Muscle of arm (tissue), 12 donors: Measurements from ENCODE around the gene PSME2. TPM values are rescaled to one million over a fixed set of nuclear protein-coding genes. Genes with fewer than 3 reads are reported as not detected.

Source experiments
- DNase-seq: peaks from one replicate; pipeline ENCODE4 v3.0.0-alpha.2; 2013
- polyA plus RNA-seq, 12 donors: library from polyadenylated mRNA; unstranded; fragments of 120-200 nt; gene quantifications; one replicate each; pipeline ENCODE4 v1.2.1, GENCODE V29; 2013; ENCODE audit not compliant: insufficient read length in 12 of 12

Gene PSME2
- polyA plus RNA-seq, 12 donors: 68.9 to 105 (median 90.2) TPM; not detected in 1

DNA sequence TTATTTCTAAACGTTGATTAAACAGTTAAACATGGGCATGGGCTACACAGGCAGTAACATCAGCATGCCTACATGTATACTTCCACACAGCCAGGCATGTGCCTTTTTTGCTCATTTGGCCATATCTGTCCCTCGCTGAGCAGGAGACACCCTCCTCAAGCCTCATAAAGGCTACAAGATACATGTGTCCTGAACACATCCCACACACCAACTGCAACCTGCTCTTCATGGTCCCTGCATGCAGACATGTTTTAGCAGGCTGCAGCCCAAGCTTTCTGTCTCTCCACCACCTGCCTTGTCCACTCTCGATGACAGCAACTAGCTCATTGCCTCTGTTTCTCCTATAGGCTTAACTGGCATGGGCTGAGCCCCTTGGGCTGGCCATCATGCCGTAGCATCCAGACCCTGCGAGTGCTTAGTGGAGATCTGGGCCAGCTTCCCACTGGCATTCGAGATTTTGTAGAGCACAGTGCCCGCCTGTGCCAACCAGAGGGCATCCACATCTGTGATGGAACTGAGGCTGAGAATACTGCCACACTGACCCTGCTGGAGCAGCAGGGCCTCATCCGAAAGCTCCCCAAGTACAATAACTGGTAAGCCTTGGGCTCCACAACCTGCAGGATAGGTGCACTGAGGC, 49.7 kb downstream of the PSME2 start:
- DNase-seq: no peak

GRCh38 chr14:24095271-24096068, 50.9 kb downstream of the PSME2 start:
- no peak for DNase-seq

DNA sequence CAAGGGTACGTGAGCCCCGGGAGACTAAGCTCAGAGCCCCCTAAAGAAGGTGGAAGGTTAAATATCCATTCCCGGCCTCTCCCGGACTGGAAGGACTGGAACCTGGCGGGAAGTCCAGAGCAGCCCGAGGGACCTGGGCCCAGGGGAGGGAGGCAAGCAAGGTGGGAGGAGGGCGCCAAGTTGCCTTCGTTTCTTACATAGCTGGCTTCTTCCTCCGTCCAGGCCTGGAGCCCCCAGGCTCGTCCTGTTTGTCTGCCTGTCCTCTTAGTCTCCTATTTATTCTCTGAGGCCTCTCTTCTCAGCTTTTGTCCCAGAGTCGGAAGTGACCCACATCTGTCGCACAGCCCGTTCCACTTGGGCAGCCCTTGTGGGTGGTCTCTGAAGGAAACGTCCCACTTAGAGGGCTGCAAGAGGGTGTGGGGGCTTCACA, 51.6 kb downstream of the PSME2 start:
- DNase-seq: no peak

DNA sequence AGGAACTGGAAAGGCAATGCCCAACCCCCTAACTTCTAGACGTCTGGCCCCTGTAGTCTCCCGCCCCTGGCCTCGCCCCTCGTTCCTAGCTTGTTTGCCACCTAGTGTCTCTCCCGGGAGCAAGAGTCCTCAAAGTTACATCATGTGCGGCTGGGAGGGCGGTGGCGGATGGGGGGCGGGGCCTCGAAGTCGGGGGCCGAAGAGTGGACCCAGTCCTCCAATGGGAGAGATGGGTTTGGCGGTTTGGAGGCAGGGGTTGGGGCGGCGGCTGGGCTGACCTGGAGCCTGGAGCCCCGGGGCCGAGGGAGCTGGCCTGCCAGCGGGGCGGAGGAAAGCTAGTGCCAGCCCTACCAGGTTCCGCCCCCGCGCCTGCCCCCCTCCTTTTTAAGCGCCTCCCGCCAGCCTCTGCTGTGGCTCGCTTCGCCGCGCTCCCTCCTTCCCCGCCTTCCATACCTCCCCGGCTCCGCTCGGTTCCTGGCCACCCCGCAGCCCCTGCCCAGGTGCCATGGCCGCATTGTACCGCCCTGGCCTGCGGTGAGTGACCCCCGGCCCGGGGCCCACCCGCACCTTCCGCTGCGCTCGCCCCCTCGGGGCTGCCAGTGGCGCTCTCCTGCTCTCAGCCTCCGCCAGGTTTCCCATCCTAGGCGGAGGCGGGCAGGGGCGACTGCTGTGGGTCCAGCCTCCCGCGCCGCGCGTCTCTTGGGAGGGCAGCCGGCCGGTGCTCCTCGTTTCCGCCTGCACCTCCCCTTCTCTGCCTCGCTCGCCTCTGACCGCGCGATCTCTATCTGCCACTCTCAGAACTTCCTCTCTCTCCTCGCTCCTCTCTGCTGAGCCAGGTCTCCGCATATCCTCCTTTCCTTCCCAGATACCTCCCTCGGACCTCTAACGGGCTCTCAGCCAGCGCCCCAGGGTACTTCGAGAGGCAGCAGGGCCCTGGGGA, 52.2 kb downstream of the PSME2 start, which contains the start of gene PCK2:
PCK2 (plus strand) TSS at position 411 of the 940 bp plus-strand sequence; CDS start at position 506, 95 bp downstream.
- peak; percentile 49 for DNase-seq

Other genes with a start within 250 kb of the PSME2 start
- 10 to 100 TPM in 10 of 12 donors, 1 to 10 TPM in 1, not detected in 1; 9.8 to 56.4 (median 15.7) TPM for gene DHRS4, start 192.8 kb downstream of the PSME2 start, polyA plus RNA-seq
- gene DHRS4L2, start 157.7 kb downstream of the PSME2 start, polyA plus RNA-seq: 10 to 100 TPM in 9 of 12 donors, 1 to 10 TPM in 2, not detected in 1; 8.6 to 17.0 (median 13.9) TPM
- under 1 TPM in 10 of 12 donors, not detected in 2; 0.09 to 0.74 (median 0.22) TPM for gene CARMIL3, start 94.6 kb downstream of the PSME2 start, polyA plus RNA-seq
- gene CPNE6, start 75.0 kb downstream of the PSME2 start, polyA plus RNA-seq: under 1 TPM in 2 of 12 donors, not detected in 10; 0.08 to 0.21 TPM
- 10 to 100 TPM in 1 of 12 donors, 1 to 10 TPM in 10, not detected in 1; 2.2 to 17.9 (median 3.5) TPM for gene PCK2, start 52.3 kb downstream of the PSME2 start, polyA plus RNA-seq
- 10 to 100 TPM in 11 of 12 donors, not detected in 1; 35.5 to 53.7 (median 40.5) TPM for gene DCAF11, start 31.8 kb downstream of the PSME2 start, polyA plus RNA-seq
- gene NRL, start 31.7 kb downstream of the PSME2 start, polyA plus RNA-seq: 1 to 10 TPM in 7 of 12 donors, under 1 TPM in 3, not detected in 2; 0.82 to 1.9 (median 1.4) TPM
- 100 to 1,000 TPM in 6 of 12 donors, 10 to 100 TPM in 5, not detected in 1; 54.9 to 160 (median 102) TPM for gene FITM1, start 16.0 kb downstream of the PSME2 start, polyA plus RNA-seq
- 100 to 1,000 TPM in 9 of 12 donors, 10 to 100 TPM in 2, not detected in 1; 67.3 to 116 (median 106) TPM for gene PSME1, start 10.4 kb downstream of the PSME2 start, polyA plus RNA-seq
- 10 to 100 TPM in 11 of 12 donors, not detected in 1; 21.0 to 38.3 (median 25.8) TPM for gene EMC9, start 5.0 kb downstream of the PSME2 start, polyA plus RNA-seq
- gene RNF31, start 888 bp upstream of the PSME2 start, polyA plus RNA-seq: 10 to 100 TPM in 11 of 12 donors, not detected in 1; 27.3 to 75.4 (median 35.6) TPM
- gene IRF9, start 14.7 kb upstream of the PSME2 start, polyA plus RNA-seq: 10 to 100 TPM in 11 of 12 donors, not detected in 1; 18.1 to 46.6 (median 25.9) TPM
- 10 to 100 TPM in 4 of 12 donors, 1 to 10 TPM in 7, not detected in 1; 5.7 to 52.4 (median 8.6) TPM for gene REC8, start 25.5 kb upstream of the PSME2 start, polyA plus RNA-seq
- gene IPO4, start 42.2 kb upstream of the PSME2 start, polyA plus RNA-seq: 10 to 100 TPM in 11 of 12 donors, not detected in 1; 17.5 to 32.3 (median 24.2) TPM
- 10 to 100 TPM in 11 of 12 donors, not detected in 1; 13.2 to 60.8 (median 17.5) TPM for gene TM9SF1, start 48.8 kb upstream of the PSME2 start, polyA plus RNA-seq
- gene TSSK4, start 59.1 kb upstream of the PSME2 start, polyA plus RNA-seq: 10 to 100 TPM in 1 of 12 donors, 1 to 10 TPM in 9, not detected in 2; 2.0 to 10.1 (median 4.7) TPM
- 10 to 100 TPM in 11 of 12 donors, not detected in 1; 27.6 to 61.9 (median 36.6) TPM for gene CHMP4A, start 66.9 kb upstream of the PSME2 start, polyA plus RNA-seq
- 10 to 100 TPM in 4 of 12 donors, 1 to 10 TPM in 7, not detected in 1; 4.6 to 33.0 (median 8.7) TPM for gene MDP1, start 69.5 kb upstream of the PSME2 start, polyA plus RNA-seq
- gene NEDD8, start 85.8 kb upstream of the PSME2 start, polyA plus RNA-seq: 100 to 1,000 TPM in 11 of 12 donors, not detected in 1; 123 to 211 (median 177) TPM
- gene GMPR2, start 86.3 kb upstream of the PSME2 start, polyA plus RNA-seq: 10 to 100 TPM in 11 of 12 donors, not detected in 1; 39.8 to 82.9 (median 54.4) TPM
- 10 to 100 TPM in 11 of 12 donors, not detected in 1; 35.0 to 46.2 (median 43.5) TPM for gene TINF2, start 96.0 kb upstream of the PSME2 start, polyA plus RNA-seq
- gene TGM1, start 116.6 kb upstream of the PSME2 start, polyA plus RNA-seq: 1 to 10 TPM in 8 of 12 donors, under 1 TPM in 2, not detected in 2; 0.64 to 7.2 (median 1.4) TPM
- gene RABGGTA, start 125.0 kb upstream of the PSME2 start, polyA plus RNA-seq: 10 to 100 TPM in 9 of 12 donors, 1 to 10 TPM in 1, not detected in 2; 9.9 to 25.5 (median 13.5) TPM
- gene DHRS1, start 153.2 kb upstream of the PSME2 start, polyA plus RNA-seq: 10 to 100 TPM in 10 of 12 donors, 1 to 10 TPM in 1, not detected in 1; 9.8 to 25.1 (median 16.9) TPM
- gene NOP9, start 153.2 kb upstream of the PSME2 start, polyA plus RNA-seq: 10 to 100 TPM in 11 of 12 donors, not detected in 1; 18.0 to 23.6 (median 20.5) TPM
- gene CIDEB, start 161.4 kb upstream of the PSME2 start, polyA plus RNA-seq: 10 to 100 TPM in 6 of 12 donors, 1 to 10 TPM in 5, not detected in 1; 7.3 to 28.8 (median 11.2) TPM
- gene LTB4R2, start 163.5 kb upstream of the PSME2 start, polyA plus RNA-seq: 1 to 10 TPM in 11 of 12 donors, not detected in 1; 1.6 to 7.2 (median 2.7) TPM
- gene LTB4R, start 164.9 kb upstream of the PSME2 start, polyA plus RNA-seq: 10 to 100 TPM in 1 of 12 donors, 1 to 10 TPM in 9, not detected in 2; 2.2 to 15.8 (median 3.2) TPM
- 10 to 100 TPM in 10 of 12 donors, 1 to 10 TPM in 1, not detected in 1; 8.4 to 26.2 (median 16.9) TPM for gene ADCY4, start 188.5 kb upstream of the PSME2 start, polyA plus RNA-seq
- 1 to 10 TPM in 9 of 12 donors, under 1 TPM in 1, not detected in 2; 0.96 to 5.6 (median 1.3) TPM for gene RIPK3, start 193.4 kb upstream of the PSME2 start, polyA plus RNA-seq
- 100 to 1,000 TPM in 1 of 12 donors, 10 to 100 TPM in 10, not detected in 1; 20.7 to 152 (median 40.4) TPM for gene NFATC4, start 221.6 kb upstream of the PSME2 start, polyA plus RNA-seq